ENCODE data around the gene GSTA1.
"Not testable (repeated sequence)": the region's sequence is repeated elsewhere in the genome, so short reads cannot be mapped to it uniquely, and the experiment has no call there.

DNA sequence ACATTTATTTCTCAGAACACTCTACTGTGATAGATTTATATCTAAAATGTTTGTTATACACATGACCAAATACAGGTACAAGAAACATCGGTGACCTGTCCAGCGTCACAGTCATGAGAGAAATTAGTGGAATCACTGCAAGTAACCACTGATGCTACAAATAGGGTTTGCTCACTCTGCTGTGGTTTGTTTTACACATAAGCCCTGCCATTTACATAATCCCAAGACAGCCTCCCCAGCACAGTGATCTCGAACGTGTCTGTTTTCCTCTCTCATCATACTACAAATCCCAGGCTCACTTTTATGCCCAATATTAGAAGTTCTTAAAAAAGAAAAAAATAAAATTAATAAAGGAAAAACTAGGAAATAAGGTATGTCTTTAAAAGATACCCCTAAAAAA is 6.2 kb upstream of the GSTA1 start:
- TF ChIP-seq POLR2AphosphoS5, POLR2A, POU2F2, TAF1 (IDR thresholded peaks at IDR 0.05; ENCODE audit: low read depth, low read length): not testable (repeated sequence)
